K562 (cell line): ENCODE data around the gene NT5DC1. TPM values are rescaled to one million over a fixed set of nuclear protein-coding genes. Genes with fewer than 3 reads are reported as not detected.

Source experiments
- ATF3 ChIP-seq, 2 experiments: fragments of 450-650 bp in 1 of 2; sonication (generic) in 1 of 2; formaldehyde crosslinking in 1 of 2; IDR thresholded peaks in 1 of 2; conservative IDR thresholded peaks in 1 of 2; 2 replicates each; pipeline versions ENCODE4 v1.6.1 to v1.8.1; 2016 to 2023; ENCODE audit warnings: mild to moderate bottlenecking in 2 of 2, moderate library complexity in 2 of 2, inconsistent platforms in 1 of 2, missing genetic modification reagents in 1 of 2
- ATF7 ChIP-seq: fragments of 450-650 bp; IDR thresholded peaks from 2 replicates; pipeline ENCODE4 v1.7.1; 2014; ENCODE audit warnings: mild to moderate bottlenecking, moderate library complexity
- ESRRA ChIP-seq: fragments of 450-650 bp; IDR thresholded peaks from 2 replicates; pipeline ENCODE4 v1.6.1; 2014; ENCODE audit warnings: low read depth, mild to moderate bottlenecking, moderate library complexity, borderline replicate concordance
- ETV1 ChIP-seq: fragments of 450-650 bp; conservative IDR thresholded peaks from 2 replicates; pipeline ENCODE4 v1.6.1; 2016; ENCODE audit warnings: missing genetic modification characterization, control low read depth, low read depth, missing compliant biosample characterization
- L3MBTL2 ChIP-seq: fragments of 450-650 bp; IDR thresholded peaks from 2 replicates; pipeline ENCODE4 v1.6.1; 2016; ENCODE audit warnings: mild to moderate bottlenecking, moderate library complexity
- NR2F6 ChIP-seq: fragments of 450-650 bp; formaldehyde crosslinking; IDR thresholded peaks from 2 replicates; pipeline ENCODE4 v1.4.0; 2020; ENCODE audit warnings: mild to moderate bottlenecking
- TAF1 ChIP-seq: IDR thresholded peaks from 2 replicates; pipeline ENCODE4 v1.6.1; 2011; ENCODE audit warnings: mild to moderate bottlenecking, low read length, moderate library complexity; ENCODE audit not compliant: insufficient read depth, control insufficient read depth, severe bottlenecking; ENCODE audit errors: extremely low read depth
- YY1 ChIP-seq, 3 experiments: IDR thresholded peaks; 2 replicates each; pipeline ENCODE4 v1.6.1; 2011; ENCODE audit warnings: low read length in 2 of 3, mild to moderate bottlenecking in 2 of 3, moderate library complexity in 2 of 3, borderline replicate concordance in 1 of 3, control low read depth in 1 of 3, low read depth in 1 of 3; ENCODE audit not compliant: insufficient read depth in 3 of 3, insufficient replicate concordance in 2 of 3, control insufficient read depth in 1 of 3, insufficient read length in 1 of 3; ENCODE audit errors: extremely low read depth in 1 of 3
- ZNF239 ChIP-seq: fragments of 250-450 bp; sonication (Bioruptor Pico); IDR thresholded peaks from 2 replicates; pipeline ENCODE4 v1.4.0; 2020; ENCODE audit warnings: mild to moderate bottlenecking
- ZSCAN32 ChIP-seq: fragments of 450-650 bp; formaldehyde crosslinking; IDR thresholded peaks from 2 replicates; pipeline ENCODE4 v1.4.0; 2020; ENCODE audit warnings: mild to moderate bottlenecking, moderate library complexity
- polyA plus RNA-seq, 8 experiments: library from polyadenylated mRNA; depleted of rRNA in 4 of 8; stranded (reverse) in 5 of 8; unstranded in 3 of 8; fragments of >200 nt; fragmentation: Nextera tagmentation in 2 of 8; fragmentation: Illumina TruSeq in 1 of 8; extraction: Ambion mirVana in 2 of 8; extraction: Trizol in 1 of 8; gene quantifications; 2 replicates each; pipeline versions ENCODE4 v1.2.1 to v1.2.3, GENCODE V29; 2011 to 2014; ENCODE audit warnings: inconsistent platforms in 1 of 8, missing spikeins in 1 of 8
- total RNA-seq, 7 experiments: library from RNA; depleted of rRNA in 6 of 7; stranded (reverse); fragments of >200 nt in 6 of 7; fragmentation: Illumina TruSeq in 2 of 7; extraction: Trizol in 2 of 7; gene quantifications; 2 replicates each; pipeline versions ENCODE4 v1.2.1 to v1.2.3, GENCODE V29; 2011 to 2021; ENCODE audit warnings: low replicate concordance in 1 of 7
- TF ChIP-seq, protein P1 (sequence below): sonication (generic); formaldehyde crosslinking; IDR thresholded peaks from 2 replicates; pipeline ENCODE4 v1.8.0; 2022; ENCODE audit warnings: mild to moderate bottlenecking, missing genetic modification reagents, borderline replicate concordance
- TF ChIP-seq, protein P2 (sequence below): IDR thresholded peaks from 3 replicates; pipeline ENCODE4 v1.6.1; 2011; ENCODE audit warnings: borderline replicate concordance, mild to moderate bottlenecking; ENCODE audit not compliant: insufficient read length, insufficient read depth
- TF ChIP-seq, protein P3 (sequence below), 2 experiments: IDR thresholded peaks in 1 of 2; conservative IDR thresholded peaks in 1 of 2; 2 replicates each; pipeline ENCODE4 v1.6.1; 2016; ENCODE audit warnings: low read depth in 2 of 2, mild to moderate bottlenecking in 1 of 2, missing compliant biosample characterization in 1 of 2, missing genetic modification characterization in 1 of 2, moderate library complexity in 1 of 2
- TF ChIP-seq, protein P4 (sequence below): sonication (generic); formaldehyde crosslinking; IDR thresholded peaks from 2 replicates; pipeline ENCODE4 v1.8.1; 2023; ENCODE audit warnings: mild to moderate bottlenecking, missing genetic modification reagents, moderate library complexity

Gene NT5DC1
- total and polyA plus RNA-seq, 9 of the 15 experiments (the other 6 are each of a cell fraction or from before 2014, with no cell fraction given): 4.9 to 28.5 (median 16.3) TPM

DNA sequence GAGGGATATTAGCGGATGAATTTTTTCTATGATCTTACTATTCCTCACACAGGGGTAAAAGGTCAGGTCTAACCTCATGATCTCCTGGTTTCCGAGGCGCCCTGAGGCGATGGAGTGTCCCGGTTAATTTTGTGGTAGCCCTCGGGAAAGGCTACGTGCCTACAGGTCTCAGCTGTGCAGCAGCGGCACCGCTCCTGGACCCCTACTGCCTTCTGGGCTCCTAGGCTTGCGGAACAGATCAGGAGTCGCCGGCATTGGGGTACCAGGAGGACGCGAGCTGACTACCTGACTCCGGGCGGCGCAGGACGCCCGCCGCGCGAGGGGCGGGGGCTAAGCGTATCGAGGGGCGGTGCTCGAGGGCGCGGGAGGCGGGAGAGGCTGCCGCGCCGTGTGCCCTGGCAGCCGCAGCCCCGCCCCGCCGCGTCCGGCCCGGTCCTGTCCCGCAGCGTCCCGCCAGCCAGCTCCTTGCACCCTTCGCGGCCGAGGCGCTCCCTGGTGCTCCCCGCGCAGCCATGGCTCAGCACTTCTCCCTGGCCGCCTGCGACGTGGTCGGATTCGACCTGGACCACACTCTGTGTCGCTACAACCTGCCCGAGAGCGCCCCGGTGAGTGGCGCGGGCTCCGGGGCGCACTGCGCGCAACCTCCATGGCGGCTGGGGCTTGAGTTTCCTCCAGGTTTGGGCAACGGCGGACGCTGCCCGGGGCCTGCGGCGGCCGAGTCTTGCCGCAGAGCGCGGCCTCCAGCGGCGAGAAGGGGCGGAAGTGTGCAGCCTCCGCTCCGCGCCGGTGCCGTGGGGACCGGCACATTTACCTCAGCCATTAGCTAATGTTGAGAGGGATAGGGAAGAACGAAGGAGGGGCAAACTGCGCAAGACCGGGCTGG, at the start of gene NT5DC1 (continued):
- TF ChIP-seq, protein P1, sequence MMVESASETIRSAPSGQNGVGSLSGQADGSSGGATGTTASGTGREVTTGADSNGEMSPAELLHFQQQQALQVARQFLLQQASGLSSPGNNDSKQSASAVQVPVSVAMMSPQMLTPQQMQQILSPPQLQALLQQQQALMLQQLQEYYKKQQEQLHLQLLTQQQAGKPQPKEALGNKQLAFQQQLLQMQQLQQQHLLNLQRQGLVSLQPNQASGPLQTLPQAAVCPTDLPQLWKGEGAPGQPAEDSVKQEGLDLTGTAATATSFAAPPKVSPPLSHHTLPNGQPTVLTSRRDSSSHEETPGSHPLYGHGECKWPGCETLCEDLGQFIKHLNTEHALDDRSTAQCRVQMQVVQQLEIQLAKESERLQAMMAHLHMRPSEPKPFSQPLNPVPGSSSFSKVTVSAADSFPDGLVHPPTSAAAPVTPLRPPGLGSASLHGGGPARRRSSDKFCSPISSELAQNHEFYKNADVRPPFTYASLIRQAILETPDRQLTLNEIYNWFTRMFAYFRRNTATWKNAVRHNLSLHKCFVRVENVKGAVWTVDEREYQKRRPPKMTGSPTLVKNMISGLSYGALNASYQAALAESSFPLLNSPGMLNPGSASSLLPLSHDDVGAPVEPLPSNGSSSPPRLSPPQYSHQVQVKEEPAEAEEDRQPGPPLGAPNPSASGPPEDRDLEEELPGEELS (CRISPR knock-in tag): peak; percentile 88; the same call in 1 of the 2 replicates
- TF ChIP-seq, protein P2, sequence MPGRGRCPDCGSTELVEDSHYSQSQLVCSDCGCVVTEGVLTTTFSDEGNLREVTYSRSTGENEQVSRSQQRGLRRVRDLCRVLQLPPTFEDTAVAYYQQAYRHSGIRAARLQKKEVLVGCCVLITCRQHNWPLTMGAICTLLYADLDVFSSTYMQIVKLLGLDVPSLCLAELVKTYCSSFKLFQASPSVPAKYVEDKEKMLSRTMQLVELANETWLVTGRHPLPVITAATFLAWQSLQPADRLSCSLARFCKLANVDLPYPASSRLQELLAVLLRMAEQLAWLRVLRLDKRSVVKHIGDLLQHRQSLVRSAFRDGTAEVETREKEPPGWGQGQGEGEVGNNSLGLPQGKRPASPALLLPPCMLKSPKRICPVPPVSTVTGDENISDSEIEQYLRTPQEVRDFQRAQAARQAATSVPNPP: no peak
- no peak for TF ChIP-seq ZSCAN32 (CRISPR knock-in tag)
- peak; percentile 69; the same call in 1 of the 2 replicates for TF ChIP-seq ATF7
- TF ChIP-seq, protein P3, sequence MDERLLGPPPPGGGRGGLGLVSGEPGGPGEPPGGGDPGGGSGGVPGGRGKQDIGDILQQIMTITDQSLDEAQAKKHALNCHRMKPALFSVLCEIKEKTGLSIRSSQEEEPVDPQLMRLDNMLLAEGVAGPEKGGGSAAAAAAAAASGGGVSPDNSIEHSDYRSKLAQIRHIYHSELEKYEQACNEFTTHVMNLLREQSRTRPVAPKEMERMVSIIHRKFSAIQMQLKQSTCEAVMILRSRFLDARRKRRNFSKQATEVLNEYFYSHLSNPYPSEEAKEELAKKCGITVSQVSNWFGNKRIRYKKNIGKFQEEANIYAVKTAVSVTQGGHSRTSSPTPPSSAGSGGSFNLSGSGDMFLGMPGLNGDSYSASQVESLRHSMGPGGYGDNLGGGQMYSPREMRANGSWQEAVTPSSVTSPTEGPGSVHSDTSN (CRISPR knock-in tag; IDR thresholded peaks at IDR 0.05; ENCODE audit: low read depth): no peak
- TF ChIP-seq, protein P3 (tag; conservative IDR thresholded peaks at IDR 0.05; ENCODE audit: low read depth): no peak
- TF ChIP-seq L3MBTL2: peak; percentile 80
- peak; percentile 42 for TF ChIP-seq TAF1
- TF ChIP-seq ATF3 (IDR thresholded peaks at IDR 0.05): no peak
- TF ChIP-seq ATF3 (CRISPR knock-in tag; conservative IDR thresholded peaks at IDR 0.05): no peak
- peak; percentile 34; the same call in 1 of the 2 replicates for TF ChIP-seq ETV1 (tag)
- TF ChIP-seq, protein P4, sequence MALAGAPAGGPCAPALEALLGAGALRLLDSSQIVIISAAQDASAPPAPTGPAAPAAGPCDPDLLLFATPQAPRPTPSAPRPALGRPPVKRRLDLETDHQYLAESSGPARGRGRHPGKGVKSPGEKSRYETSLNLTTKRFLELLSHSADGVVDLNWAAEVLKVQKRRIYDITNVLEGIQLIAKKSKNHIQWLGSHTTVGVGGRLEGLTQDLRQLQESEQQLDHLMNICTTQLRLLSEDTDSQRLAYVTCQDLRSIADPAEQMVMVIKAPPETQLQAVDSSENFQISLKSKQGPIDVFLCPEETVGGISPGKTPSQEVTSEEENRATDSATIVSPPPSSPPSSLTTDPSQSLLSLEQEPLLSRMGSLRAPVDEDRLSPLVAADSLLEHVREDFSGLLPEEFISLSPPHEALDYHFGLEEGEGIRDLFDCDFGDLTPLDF (CRISPR knock-in tag): peak; percentile 63; the same call in 1 of the 2 replicates
- no peak for TF ChIP-seq ZNF239 (CRISPR knock-in tag)
- TF ChIP-seq ESRRA: no peak; the same call in 1 of the 2 replicates
- TF ChIP-seq NR2F6 (CRISPR knock-in tag): no peak
- peak in 2 of 3 experiments; percentile 61 to 77 for TF ChIP-seq YY1 (IDR thresholded peaks at IDR 0.05; ENCODE audit: borderline replicate concordance in 1 of 3, control insufficient read depth in 1 of 3, extremely low read depth in 1 of 3, insufficient read depth in 3 of 3, insufficient read length in 1 of 3, insufficient replicate concordance in 2 of 3, low read depth in 1 of 3, low read length in 2 of 3)
